Measurements from ENCODE around the gene ALK.

Gene ALK

DNA sequence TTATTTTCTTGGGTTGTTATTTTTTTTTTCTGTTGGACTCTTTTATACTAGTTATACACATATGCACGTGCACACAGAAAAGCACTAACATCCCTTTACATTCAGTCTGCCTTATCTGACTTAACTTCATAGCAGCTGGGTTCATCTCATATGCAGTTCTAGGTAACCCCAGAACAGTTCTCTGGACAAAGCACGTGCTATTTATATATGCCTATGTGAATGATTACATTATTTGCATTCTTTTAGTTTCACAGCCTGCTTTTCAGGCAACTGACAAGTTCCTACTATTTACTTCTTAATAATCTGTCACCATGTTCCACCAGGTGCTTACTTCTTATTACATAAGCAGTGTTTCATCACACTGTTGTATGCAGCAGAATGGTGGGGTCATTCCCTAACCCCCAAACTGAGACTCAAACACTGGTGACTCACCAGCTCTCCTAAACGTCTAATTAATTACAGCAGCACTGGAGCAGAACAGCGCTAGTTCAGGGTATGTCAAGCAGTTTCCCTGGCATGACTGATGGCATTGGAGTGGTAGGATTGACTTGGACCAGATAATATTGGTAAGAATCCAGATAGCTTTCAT, 433.3 kb downstream of the ALK start:
- peak; percentile 48 for DNase-seq (ENCODE audit: low read depth)

GRCh38 chr2:29485631-29486030, 435.8 kb downstream of the ALK start:
- peak; percentile 33 for DNase-seq (ENCODE audit: low read depth)

- no peak for DNase-seq (ENCODE audit: low read depth)
These were observed 436.3 kb downstream of the ALK start for GRCh38 chr2:29485117-29485516.

- DNase-seq (ENCODE audit: low read depth): no peak
These were observed 438.5 kb downstream of the ALK start for GRCh38 chr2:29482867-29483266.

DNA sequence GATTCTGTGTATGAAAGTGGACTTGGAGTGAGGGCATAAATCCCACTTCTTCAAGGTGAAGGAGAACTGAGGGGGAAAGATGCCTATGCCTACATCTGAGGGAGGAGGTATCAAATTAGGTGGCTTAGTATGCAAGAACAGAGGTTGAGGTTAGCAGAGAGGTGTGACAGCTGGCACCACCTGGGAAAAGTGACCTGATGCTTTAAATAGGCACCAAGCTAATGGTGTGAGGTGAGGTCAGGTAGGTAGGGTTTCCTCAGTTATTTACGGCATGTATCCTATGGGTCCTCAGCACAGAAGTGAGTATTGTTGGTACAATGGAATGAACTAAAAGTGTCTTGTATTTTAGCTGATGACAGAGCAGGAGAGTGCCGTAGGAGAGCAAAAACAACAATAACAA, 439.0 kb downstream of the ALK start:
- no peak for DNase-seq (ENCODE audit: low read depth)

DNA sequence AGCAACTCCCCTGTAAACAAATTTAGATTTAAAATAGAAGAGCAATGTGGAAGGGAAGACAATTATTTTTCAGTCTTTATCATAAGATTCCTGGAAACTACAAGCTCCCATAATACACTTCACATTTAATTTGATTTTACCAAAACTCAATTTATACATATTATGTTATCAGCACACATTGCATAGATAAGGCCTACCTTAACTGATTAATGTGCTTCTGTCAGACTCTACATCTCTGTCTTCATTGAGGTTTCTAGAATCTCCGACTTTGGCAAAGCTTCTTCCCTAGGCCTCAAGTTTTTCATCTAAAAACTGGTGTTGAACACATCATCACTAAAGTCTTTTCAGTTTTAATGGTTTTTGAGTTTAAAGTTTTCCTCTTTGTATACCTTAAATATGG, 440.1 kb downstream of the ALK start:
- no peak for DNase-seq (ENCODE audit: low read depth)

DNA sequence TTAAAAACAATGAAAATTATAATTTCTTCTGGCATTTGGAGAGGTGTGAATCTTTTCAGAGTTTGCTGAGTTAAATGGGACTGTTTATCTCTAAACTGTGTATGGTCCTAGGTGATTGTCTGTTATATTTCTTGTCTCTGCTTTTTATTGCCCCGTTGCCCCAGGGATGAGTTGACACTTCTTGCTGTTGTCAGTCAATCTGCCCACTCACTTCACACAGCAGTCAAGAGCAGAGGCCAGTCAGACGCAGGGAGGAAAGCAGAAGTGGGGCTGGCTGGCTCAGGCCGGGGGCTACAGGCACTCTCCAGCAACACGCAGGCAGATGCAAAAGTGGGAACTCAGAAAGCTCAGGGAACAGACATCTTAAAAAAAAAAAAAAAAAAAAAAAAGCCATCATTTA, 441.0 kb downstream of the ALK start:
- no peak for DNase-seq (ENCODE audit: low read depth)

GRCh38 chr2:29479401-29479800, 442.0 kb downstream of the ALK start:
- no peak for DNase-seq (ENCODE audit: low read depth)

GRCh38 chr2:29478641-29479040, 442.7 kb downstream of the ALK start:
- DNase-seq (ENCODE audit: low read depth): no peak

GRCh38 chr2:29477186-29477585, 444.2 kb downstream of the ALK start:
- DNase-seq (ENCODE audit: low read depth): no peak

DNA sequence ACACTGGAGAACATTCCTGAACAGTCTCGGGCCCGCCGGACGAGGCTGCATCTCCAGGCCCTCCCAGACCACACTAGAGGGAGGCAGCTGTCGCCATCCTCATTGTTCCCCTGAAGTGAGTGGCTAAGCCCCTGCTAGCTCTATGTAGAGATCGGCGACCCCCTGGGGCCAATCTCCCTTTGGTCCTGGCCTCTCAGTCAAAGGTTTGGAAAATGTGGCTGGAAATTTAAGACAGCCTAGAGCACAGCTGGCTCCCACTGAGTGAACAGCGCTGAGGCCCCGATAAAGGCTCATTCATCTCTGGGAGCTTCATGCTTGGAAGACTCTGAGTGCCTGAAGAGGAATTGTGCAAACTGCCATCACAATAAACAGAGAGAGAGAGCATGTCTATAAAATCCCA, 445.9 kb downstream of the ALK start:
- no peak for DNase-seq (ENCODE audit: low read depth)

- DNase-seq (ENCODE audit: low read depth): no peak
These were observed 451.4 kb downstream of the ALK start for GRCh38 chr2:29469961-29470360.

- no peak for DNase-seq (ENCODE audit: low read depth)
These were observed 451.9 kb downstream of the ALK start for GRCh38 chr2:29469516-29469915.

GRCh38 chr2:29463181-29463900, 458.0 kb downstream of the ALK start:
- peak; percentile 94 for DNase-seq (ENCODE audit: low read depth)

DNA sequence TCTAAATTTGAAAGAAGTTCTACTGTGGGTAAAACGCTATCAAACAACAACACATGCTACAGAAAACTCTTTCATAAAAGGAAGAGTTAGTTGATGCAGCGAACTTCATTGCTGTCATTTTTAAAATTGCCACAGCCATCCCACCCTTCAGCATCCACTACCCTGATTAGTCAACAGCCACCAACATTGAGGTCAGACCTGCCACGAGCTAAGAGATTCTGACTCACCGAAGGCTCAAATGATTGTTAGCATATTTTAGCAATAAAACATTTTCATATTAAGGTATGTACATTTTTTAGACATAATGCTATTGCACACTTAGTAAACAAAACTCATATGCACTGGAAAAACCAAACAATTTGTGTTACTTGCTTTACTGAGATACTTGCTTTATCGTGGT, 459.1 kb downstream of the ALK start:
- DNase-seq (ENCODE audit: low read depth): peak; percentile 70

GRCh38 chr2:29460190-29460589, 461.2 kb downstream of the ALK start:
- DNase-seq (ENCODE audit: low read depth): no peak

- DNase-seq (ENCODE audit: low read depth): peak; percentile 92
These were observed 461.8 kb downstream of the ALK start for GRCh38 chr2:29459445-29460179.

DNA sequence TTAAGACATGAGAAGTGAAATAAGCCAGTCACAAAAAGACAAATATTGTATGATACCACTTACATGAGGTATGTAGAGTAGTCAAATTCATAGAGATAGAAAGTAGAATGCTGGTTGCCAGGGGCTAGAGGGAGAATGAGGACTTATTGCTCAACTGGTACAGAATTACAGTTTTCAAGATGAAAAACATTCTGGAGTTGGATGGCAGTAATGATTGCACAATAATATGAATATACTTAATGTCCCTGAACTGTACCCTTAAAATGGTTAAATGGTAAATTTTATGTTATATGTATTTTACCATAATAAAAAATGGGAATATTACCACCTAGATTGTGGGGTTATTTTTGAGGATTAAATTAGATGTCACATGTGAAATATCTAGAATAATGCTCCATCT, 465.0 kb downstream of the ALK start:
- peak; percentile 20 for DNase-seq (ENCODE audit: low read depth)

DNA sequence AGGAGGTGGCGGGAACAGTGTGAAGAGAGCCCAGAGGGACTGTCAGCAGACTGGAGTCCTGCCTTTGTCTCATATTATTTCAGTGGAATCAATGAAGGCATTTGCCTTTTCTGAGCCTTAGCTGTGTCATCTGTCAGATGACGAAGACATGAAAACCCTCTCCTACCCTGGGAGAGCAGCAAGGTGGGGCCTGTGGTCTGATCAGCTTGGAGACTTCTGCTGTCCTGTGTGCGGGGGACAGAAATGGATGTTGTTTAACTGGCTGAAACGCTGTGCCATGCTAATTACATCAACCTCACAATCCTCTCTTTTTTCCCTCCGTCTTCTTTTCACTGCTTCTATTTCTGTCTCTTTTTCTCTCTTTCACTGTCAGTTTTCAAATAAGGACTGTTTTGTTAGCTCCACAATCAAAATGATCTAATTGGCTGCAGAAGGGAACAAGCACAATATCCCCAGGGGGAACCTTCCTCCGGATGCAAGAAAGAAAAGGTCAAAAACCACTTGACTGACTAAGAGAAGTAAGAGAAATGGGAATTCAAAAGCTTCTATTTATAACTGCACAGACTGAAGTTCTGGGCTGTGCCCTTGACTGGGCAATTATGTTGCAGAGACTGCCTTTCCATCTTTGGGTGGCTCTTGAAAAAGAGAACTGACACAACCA, 466.1 kb downstream of the ALK start:
- no peak for DNase-seq (ENCODE audit: low read depth)

DNA sequence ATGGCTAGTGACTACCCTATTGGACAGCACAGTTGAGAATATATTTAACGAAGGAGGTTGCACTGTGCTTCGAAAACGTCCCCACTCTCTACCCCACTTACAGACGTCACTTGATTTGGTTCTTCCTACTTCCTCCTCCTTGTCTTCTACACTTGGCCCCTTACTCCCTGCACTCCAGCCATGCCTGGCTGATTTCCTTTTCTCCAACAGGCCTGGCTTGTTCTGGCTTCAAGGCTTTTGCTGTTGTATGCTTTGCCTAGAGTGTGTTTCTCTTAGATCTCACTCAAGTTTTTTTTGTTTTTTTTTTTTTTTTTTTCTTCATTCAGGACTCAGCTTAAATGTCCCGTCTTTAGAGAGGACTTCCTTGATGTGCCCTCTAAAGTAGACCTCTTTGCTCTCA, 469.4 kb downstream of the ALK start:
- no peak for DNase-seq (ENCODE audit: low read depth)

GRCh38 chr2:29450596-29451222, 470.7 kb downstream of the ALK start:
- no peak for DNase-seq (ENCODE audit: low read depth)

DNA sequence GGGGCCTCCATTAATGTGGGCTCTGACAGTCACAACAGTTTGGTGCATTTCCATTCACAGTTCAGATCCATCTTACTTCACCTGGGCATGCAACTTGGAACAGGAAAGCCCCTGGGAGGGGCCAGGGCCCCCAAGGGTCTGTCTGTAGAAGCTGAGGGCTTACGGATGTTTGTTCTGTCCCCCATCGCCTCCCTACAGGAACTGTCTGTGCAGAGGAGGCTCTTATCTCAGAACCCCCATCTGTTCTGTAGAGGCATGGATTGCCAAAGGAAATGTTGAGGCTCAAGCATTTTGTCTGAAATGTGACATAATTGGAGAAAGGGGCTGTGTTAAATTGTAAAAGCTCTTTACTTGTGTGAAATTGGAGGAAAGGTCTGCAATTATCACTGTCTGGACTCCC, 471.9 kb downstream of the ALK start:
- DNase-seq (ENCODE audit: low read depth): no peak

Data from amniotic epithelial cell (primary cell).